GM19043 (cell line): ENCODE data around the gene FOXL1.

Experiments
- ATAC-seq: cut with Tn5 transposase; IDR thresholded peaks from one replicate; pipeline ENCODE4 v1.9.1; 2021; ENCODE audit warnings: low read depth; ENCODE audit not compliant: unreplicated experiment

FOXL1 gene

GRCh38 chr16:86578061-86578599, at the start of gene FOXL1:
Gene FOXL1 (plus strand): TSS chr16:86578549. CDS start chr16:86578724, 175 bp downstream.
- no peak for ATAC-seq

- ATAC-seq = no peak
Observed at GRCh38 chr16:86529160-86529559, 49.2 kb upstream of the FOXL1 start.

GRCh38 chr16:86530251-86531190, 47.8 kb upstream of the FOXL1 start:
- no peak for ATAC-seq

- ATAC-seq = no peak
Observed at GRCh38 chr16:86531191-86531545, 47.2 kb upstream of the FOXL1 start.

GRCh38 chr16:86531641-86532525, 46.5 kb upstream of the FOXL1 start:
- no peak for ATAC-seq

- no peak for ATAC-seq
Observed at GRCh38 chr16:86532526-86532815, 45.9 kb upstream of the FOXL1 start.

GRCh38 chr16:86533076-86533475, 45.3 kb upstream of the FOXL1 start:
- no peak for ATAC-seq

- ATAC-seq = no peak
Observed at GRCh38 chr16:86533767-86534351, 44.5 kb upstream of the FOXL1 start.

GRCh38 chr16:86534779-86535615, 43.4 kb upstream of the FOXL1 start:
- ATAC-seq = no peak

GRCh38 chr16:86536621-86537020, 41.7 kb upstream of the FOXL1 start:
- no peak for ATAC-seq

- ATAC-seq = no peak
Observed at GRCh38 chr16:86537486-86537885, 40.9 kb upstream of the FOXL1 start.

GRCh38 chr16:86538196-86538780, 40.1 kb upstream of the FOXL1 start:
- ATAC-seq = no peak

- no peak for ATAC-seq
Observed at GRCh38 chr16:86540894-86541293, 37.5 kb upstream of the FOXL1 start.

GRCh38 chr16:86541560-86541959, 36.8 kb upstream of the FOXL1 start:
- no peak for ATAC-seq

GRCh38 chr16:86542756-86543750, 35.3 kb upstream of the FOXL1 start:
- ATAC-seq = no peak

- ATAC-seq = no peak
Observed at GRCh38 chr16:86545481-86545880, 32.9 kb upstream of the FOXL1 start.

- no peak for ATAC-seq
Observed at GRCh38 chr16:86545954-86546637, 32.3 kb upstream of the FOXL1 start.

GRCh38 chr16:86546638-86547013, 31.7 kb upstream of the FOXL1 start:
- no peak for ATAC-seq
